GM12801 (cell line): ENCODE measurements around the gene PDE4D.

ENCODE experiments used
- TF ChIP-seq, protein P1 (sequence below): IDR thresholded peaks from one replicate; pipeline ENCODE4 v1.5.1; 2011; ENCODE audit warnings: control low read depth; ENCODE audit not compliant: insufficient read length; ENCODE audit errors: extremely low read depth

PDE4D gene

DNA sequence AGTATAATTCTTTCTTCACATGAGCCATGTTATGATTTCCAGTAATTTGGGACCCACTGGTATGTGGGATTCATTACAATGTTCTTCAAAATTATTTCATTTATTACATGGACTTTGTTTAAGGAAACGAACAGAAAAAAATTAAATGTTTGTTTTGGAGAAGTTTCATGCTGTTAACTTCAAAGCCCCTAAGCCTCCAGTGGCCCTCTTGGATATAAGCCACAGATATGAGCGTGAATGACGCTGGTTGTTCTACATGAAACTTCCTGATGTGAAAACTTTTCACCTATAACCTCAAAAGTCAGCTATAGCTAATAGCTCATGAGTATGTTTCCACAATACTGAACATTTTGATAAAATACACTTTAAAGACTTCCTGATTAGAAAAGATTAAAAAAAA, 334.2 kb downstream of the PDE4D start:
- TF ChIP-seq, protein P1, sequence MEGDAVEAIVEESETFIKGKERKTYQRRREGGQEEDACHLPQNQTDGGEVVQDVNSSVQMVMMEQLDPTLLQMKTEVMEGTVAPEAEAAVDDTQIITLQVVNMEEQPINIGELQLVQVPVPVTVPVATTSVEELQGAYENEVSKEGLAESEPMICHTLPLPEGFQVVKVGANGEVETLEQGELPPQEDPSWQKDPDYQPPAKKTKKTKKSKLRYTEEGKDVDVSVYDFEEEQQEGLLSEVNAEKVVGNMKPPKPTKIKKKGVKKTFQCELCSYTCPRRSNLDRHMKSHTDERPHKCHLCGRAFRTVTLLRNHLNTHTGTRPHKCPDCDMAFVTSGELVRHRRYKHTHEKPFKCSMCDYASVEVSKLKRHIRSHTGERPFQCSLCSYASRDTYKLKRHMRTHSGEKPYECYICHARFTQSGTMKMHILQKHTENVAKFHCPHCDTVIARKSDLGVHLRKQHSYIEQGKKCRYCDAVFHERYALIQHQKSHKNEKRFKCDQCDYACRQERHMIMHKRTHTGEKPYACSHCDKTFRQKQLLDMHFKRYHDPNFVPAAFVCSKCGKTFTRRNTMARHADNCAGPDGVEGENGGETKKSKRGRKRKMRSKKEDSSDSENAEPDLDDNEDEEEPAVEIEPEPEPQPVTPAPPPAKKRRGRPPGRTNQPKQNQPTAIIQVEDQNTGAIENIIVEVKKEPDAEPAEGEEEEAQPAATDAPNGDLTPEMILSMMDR = no peak

DNA sequence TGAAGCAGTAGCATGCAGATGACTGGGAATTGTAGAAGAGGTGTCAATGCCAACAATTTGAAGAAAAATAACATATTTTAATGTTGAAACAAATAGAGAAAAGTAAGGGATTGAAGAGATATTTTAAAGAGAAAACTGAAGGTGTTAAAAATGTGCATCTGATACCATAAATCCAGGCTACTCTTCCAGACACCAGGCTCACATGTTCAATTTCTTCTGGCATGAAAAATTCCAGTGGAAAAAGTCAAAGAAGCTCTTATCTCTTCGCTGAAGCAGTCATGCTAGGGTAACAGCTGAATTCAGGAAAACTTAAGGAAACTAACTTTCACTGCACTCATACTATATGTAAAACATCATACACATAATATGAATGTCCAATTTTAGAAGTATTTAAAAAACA, 335.0 kb downstream of the PDE4D start:
- TF ChIP-seq, protein P1 = no peak

DNA sequence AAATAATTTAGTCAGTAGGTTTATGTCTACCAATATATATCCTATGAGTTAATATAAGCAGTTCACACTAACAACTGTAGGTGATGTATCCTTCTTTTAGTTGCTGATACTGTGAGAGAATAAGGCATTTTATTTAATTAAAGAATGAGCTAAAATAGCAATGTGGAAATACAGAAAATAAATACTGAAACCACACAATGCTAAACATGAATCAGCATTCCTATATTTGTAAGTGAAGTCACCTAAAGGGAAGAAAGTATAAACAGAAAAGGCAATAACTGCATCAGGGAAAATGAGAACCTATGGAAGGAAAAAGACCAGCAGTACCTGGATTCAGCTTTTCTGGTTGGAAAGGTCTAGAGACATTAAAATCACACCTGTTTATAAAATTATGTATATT, 336.0 kb downstream of the PDE4D start:
- TF ChIP-seq, protein P1 = no peak

DNA sequence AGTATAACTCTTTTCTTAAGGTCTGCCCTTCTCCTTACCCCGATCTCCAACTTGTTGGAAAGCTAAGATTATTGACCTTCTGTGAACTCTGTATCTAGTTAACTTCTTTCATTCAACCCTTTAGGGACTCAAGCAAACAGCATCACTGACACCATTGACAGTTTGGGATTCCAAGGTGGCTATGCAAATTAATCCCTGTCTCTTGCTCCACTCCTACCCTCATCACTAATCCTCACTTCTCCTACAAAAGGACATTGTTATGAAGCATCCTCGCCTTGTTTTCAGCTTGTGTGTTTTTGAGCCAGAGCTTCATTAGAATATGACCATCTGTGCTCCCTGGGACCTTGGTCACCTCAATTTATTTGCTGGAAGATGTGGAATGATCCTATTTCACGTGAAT, 337.9 kb downstream of the PDE4D start:
- TF ChIP-seq, protein P1 = no peak

DNA sequence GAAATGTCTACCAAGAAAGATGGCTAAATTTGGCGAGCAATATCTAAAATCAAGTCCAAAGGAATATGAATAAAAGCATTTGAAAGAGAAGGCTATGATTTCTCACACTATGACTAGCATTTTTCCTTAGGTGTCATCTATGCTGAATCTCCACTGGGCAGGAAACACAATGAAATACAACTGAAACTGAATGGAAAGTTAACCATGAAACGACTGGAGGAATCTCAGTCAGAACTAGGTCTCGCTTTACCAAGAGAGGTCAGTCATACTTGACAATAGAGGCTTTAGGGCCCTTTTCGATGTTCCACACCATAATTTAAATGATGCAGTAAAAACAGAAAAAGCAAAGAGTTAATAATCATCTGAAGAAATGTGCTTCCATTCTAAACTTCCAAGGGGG, 339.0 kb downstream of the PDE4D start:
- TF ChIP-seq, protein P1 = no peak

DNA sequence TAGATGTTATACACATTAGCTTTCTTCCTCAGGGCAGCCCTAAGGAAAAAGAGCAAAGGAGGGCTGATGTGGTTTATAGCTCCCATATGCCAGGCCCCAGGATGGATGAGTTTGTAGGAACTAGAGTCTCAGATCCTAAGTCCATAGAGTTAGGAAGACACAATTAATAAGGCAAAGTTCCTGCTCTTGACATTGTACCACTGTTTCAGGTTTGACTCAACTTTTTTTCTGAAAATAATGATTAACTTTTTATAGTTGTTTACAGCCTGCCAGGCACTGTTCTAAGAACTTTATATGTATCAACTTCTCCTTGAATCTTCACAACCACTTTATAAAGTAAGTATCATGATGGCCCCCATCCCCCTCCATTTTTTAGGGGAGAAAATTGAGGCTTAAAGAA, 339.5 kb downstream of the PDE4D start:
- TF ChIP-seq, protein P1 = no peak

DNA sequence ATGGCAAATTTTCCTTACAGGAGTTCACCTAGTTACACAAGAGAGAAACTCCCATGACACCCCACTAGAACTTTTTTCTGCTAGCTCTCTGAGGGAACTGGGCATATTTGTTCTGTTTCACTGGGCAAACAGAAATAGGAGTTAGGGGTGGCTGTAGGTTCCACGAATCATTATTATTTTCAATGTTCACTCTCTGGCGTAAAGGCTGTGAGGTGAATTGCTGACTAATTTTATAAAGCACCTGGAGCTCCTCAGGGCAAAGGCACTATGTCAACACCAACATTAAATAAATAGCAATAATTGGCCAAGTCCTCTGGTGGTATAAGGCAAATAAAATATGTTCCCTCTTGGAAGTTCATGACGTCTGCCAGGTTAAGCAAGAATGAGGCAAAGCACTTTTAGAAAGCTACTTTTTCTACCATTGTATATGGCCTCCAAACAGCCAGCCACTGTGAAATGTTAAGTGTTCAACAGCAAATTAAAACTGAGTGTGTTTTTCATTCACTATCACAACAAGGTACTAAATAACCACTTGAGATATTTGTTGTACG, 344.6 kb downstream of the PDE4D start:
- TF ChIP-seq, protein P1 = no peak
